Liver (tissue), 3 donors: ENCODE results near the gene SLC25A12.

Experiments used
- ATF3 ChIP-seq: IDR thresholded peaks from 2 replicates; pipeline ENCODE4 v1.6.1; 2016; ENCODE audit warnings: antibody characterized with exemption
- EGR1 ChIP-seq, 2 donors: IDR thresholded peaks; 2 replicates each; pipeline ENCODE4 v1.6.1; 2016 to 2018; ENCODE audit warnings: antibody characterized with exemption in 2 of 2, low read depth in 2 of 2
- GABPA ChIP-seq, 2 donors: IDR thresholded peaks in 1 of 2; conservative IDR thresholded peaks in 1 of 2; 2 replicates each; pipeline ENCODE4 v1.6.1; 2016; ENCODE audit warnings: antibody characterized with exemption in 2 of 2, mild to moderate bottlenecking in 1 of 2, moderate library complexity in 1 of 2
- HNF4G ChIP-seq: IDR thresholded peaks from 2 replicates; pipeline ENCODE4 v1.6.1; 2016; ENCODE audit warnings: antibody characterized with exemption
- JUND ChIP-seq, 2 donors: IDR thresholded peaks; 2 replicates each; pipeline ENCODE4 v1.6.1; 2016; ENCODE audit warnings: antibody characterized with exemption in 2 of 2
- MAX ChIP-seq: IDR thresholded peaks from 2 replicates; pipeline ENCODE4 v1.6.1; 2016; ENCODE audit warnings: antibody characterized with exemption
- RAD21 ChIP-seq, 2 donors: IDR thresholded peaks; 2 replicates each; pipeline ENCODE4 v1.6.1; 2016; ENCODE audit warnings: antibody characterized with exemption in 2 of 2, mild to moderate bottlenecking in 2 of 2
- RXRA ChIP-seq, 2 donors: IDR thresholded peaks; 2 replicates each; pipeline ENCODE4 v1.6.1; 2017 to 2018; ENCODE audit warnings: antibody characterized with exemption in 2 of 2, mild to moderate bottlenecking in 1 of 2
- TAF1 ChIP-seq: conservative IDR thresholded peaks from 2 replicates; pipeline ENCODE4 v1.6.1; 2016; ENCODE audit warnings: antibody characterized with exemption, mild to moderate bottlenecking
- YY1 ChIP-seq: IDR thresholded peaks from 2 replicates; pipeline ENCODE4 v1.6.1; 2016; ENCODE audit warnings: antibody characterized with exemption, mild to moderate bottlenecking
- ZBTB33 ChIP-seq: IDR thresholded peaks from 2 replicates; pipeline ENCODE4 v1.6.1; 2016; ENCODE audit warnings: antibody characterized with exemption
- TF ChIP-seq, protein P1 (sequence below): fragments of 150-350 bp; IDR thresholded peaks from 2 replicates; pipeline ENCODE4 v1.5.1; 2017; ENCODE audit warnings: improper control_type of control experiment, low read depth, low read length; ENCODE audit not compliant: missing input control
- TF ChIP-seq, protein P2 (sequence below): IDR thresholded peaks from 2 replicates; pipeline ENCODE4 v1.6.1; 2016; ENCODE audit warnings: antibody characterized with exemption, mild to moderate bottlenecking
- donor health status: healthy.
- donor health status: healthy.

GRCh38 chr2:171919453-171919852 is 25.4 kb upstream of the SLC25A12 start:
- TF ChIP-seq YY1 (no peak), MAX (no peak), JUND (IDR thresholded peaks at IDR 0.05) (no peak), TAF1 (no peak), ZBTB33 (no peak), HNF4G (no peak), RAD21 (IDR thresholded peaks at IDR 0.05) (no peak), RXRA (IDR thresholded peaks at IDR 0.05) (no peak), ATF3 (no peak), EGR1 (IDR thresholded peaks at IDR 0.05; ENCODE audit: low read depth in 2 of 2) (no peak), GABPA (IDR thresholded peaks at IDR 0.05 in 1 of 2, conservative IDR thresholded peaks at IDR 0.05 in 1 of 2) (no peak)
- TF ChIP-seq, protein P1, sequence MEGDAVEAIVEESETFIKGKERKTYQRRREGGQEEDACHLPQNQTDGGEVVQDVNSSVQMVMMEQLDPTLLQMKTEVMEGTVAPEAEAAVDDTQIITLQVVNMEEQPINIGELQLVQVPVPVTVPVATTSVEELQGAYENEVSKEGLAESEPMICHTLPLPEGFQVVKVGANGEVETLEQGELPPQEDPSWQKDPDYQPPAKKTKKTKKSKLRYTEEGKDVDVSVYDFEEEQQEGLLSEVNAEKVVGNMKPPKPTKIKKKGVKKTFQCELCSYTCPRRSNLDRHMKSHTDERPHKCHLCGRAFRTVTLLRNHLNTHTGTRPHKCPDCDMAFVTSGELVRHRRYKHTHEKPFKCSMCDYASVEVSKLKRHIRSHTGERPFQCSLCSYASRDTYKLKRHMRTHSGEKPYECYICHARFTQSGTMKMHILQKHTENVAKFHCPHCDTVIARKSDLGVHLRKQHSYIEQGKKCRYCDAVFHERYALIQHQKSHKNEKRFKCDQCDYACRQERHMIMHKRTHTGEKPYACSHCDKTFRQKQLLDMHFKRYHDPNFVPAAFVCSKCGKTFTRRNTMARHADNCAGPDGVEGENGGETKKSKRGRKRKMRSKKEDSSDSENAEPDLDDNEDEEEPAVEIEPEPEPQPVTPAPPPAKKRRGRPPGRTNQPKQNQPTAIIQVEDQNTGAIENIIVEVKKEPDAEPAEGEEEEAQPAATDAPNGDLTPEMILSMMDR: no peak
- TF ChIP-seq, protein P2, sequence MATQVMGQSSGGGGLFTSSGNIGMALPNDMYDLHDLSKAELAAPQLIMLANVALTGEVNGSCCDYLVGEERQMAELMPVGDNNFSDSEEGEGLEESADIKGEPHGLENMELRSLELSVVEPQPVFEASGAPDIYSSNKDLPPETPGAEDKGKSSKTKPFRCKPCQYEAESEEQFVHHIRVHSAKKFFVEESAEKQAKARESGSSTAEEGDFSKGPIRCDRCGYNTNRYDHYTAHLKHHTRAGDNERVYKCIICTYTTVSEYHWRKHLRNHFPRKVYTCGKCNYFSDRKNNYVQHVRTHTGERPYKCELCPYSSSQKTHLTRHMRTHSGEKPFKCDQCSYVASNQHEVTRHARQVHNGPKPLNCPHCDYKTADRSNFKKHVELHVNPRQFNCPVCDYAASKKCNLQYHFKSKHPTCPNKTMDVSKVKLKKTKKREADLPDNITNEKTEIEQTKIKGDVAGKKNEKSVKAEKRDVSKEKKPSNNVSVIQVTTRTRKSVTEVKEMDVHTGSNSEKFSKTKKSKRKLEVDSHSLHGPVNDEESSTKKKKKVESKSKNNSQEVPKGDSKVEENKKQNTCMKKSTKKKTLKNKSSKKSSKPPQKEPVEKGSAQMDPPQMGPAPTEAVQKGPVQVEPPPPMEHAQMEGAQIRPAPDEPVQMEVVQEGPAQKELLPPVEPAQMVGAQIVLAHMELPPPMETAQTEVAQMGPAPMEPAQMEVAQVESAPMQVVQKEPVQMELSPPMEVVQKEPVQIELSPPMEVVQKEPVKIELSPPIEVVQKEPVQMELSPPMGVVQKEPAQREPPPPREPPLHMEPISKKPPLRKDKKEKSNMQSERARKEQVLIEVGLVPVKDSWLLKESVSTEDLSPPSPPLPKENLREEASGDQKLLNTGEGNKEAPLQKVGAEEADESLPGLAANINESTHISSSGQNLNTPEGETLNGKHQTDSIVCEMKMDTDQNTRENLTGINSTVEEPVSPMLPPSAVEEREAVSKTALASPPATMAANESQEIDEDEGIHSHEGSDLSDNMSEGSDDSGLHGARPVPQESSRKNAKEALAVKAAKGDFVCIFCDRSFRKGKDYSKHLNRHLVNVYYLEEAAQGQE: no peak
